ENCODE data around the gene PRPF38B. TPM values are rescaled to one million over a fixed set of nuclear protein-coding genes. Genes with fewer than 3 reads are reported as not detected.

Gene PRPF38B
- total RNA-seq, 2 experiments from 2014 or later = 85.9 to 91.2 TPM

DNA sequence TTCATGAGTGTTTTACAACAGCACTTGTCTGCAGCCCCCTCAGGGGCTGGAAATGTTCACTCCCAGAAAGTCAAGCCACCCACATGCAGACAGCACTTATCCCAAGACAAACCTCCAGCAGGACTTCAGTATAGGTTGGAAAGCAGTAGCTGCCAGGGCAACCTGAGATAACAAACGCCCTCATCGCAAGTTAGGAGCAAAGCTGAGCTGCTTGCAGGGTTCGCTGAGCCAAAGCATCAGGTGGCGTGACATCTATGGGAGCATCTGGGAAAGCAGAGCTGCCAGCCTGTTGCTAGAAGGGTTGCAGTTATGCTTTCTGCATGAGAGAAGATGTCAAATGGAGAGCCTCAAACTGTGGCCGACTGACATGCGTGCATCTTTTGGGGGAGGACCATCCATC lies 50.1 kb downstream of the PRPF38B start:
- H3K27ac Mint-ChIP-seq = no peak overlapping the region
- no peaks in the 10 kb centered on the region for H3K9me3 Mint-ChIP-seq
- POLR2A ChIA-PET = no interaction called here

GRCh38 chr1:108745980-108746381 lies 53.9 kb downstream of the PRPF38B start:
- ATAC-seq (ENCODE audit: low read depth) = no peak
- H3K4me1 Mint-ChIP-seq = peaks cover 19% of the 10 kb centered on the region
- DNase-seq = no peak
- no peaks in the 10 kb centered on the region for H3K9me3 Mint-ChIP-seq
- peaks cover 5% of the 10 kb centered on the region for H3K36me3 Mint-ChIP-seq
- H3K27ac Mint-ChIP-seq = peak overlapping the region; percentile 99
- H3K4me3 Mint-ChIP-seq = peak overlapping the region; percentile 93
- POLR2A ChIA-PET = interaction anchor here (1.9 kb wide), 1 partner anchor 53 kb away, joined by 5 read pairs; no protein-coding TSS in a partner anchor
- H3K27me3 Mint-ChIP-seq = peaks cover 15% of the 10 kb centered on the region

More for the DNA sequence above, 50.1 kb downstream of the PRPF38B start:
- H3K36me3 Mint-ChIP-seq = peaks cover 1% of the 10 kb centered on the region
- no peak overlapping the region for H3K4me3 Mint-ChIP-seq
- DNase-seq (no peak), ATAC-seq (ENCODE audit: low read depth) (no peak)
- H3K4me1 Mint-ChIP-seq = peaks cover 7% of the 10 kb centered on the region
- H3K27me3 Mint-ChIP-seq = peaks cover 23% of the 10 kb centered on the region

DNA sequence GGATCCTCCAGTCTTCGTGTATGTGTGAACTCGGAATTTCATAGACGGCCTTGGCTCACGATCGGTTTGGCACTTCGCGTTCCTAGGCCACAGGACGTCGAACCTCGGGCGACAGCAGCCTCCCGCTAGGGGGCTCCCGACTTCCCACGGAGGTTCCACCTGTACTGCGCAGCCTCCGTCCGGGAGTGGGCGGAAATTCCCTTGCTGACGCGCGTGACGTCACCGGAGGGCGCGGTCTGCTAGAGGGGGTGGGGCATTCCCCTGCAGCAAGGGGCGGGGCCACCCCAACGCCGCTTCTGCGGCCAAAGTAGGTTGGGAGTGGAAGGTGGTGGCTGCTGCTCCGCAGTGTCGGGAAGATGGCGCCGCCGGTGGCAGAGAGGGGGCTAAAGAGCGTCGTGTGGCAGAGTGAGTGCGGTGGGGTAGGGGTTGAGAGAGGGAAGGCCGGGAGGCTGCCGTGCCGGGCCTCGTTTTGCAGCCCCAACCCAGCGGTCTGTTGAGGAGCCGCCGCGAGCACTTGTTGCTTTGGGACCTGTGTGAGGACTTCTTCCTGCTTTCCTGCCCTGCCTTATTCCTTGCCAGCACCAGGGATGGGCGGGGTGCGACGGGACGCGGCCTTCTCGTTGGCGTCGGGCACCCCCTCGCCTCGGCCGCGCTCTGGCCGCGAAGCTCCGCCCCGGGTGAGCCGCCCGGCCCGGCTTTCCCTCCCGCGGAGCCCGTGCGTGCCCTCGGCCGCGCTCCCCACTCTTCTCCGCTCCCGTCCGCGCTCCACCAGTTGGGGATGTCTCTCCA lies 54.5 kb downstream of the PRPF38B start, which contains the start of gene STXBP3:
TSS of gene STXBP3 (plus strand) at position 293 of the 789 bp plus-strand sequence. CDS start at position 357, 64 bp downstream.
- Mint-ChIP-seq H3K27me3 (peaks cover 9% of the 10 kb centered on the region), H3K36me3 (peaks cover 5% of the 10 kb centered on the region), H3K4me1 (peaks cover 18% of the 10 kb centered on the region), H3K9me3 (no peaks in the 10 kb centered on the region), H3K27ac (peak within 1 kb of the TSS; percentile 99), H3K4me3 (peak within 1 kb of the TSS; percentile 93)
- peak; percentile 91 for ATAC-seq (ENCODE audit: low read depth)
- POLR2A ChIA-PET = interaction anchor here (1.0 kb wide), 1 partner anchor 55 kb away, joined by 7 read pairs; the partner anchor contains the start of gene PRPF38B
- DNase-seq = peak; percentile 100

- no peaks in the 10 kb centered on the region for H3K9me3 Mint-ChIP-seq
Observed at GRCh38 chr1:108747171-108747850, 55.2 kb downstream of the PRPF38B start.

GRCh38 chr1:108747898-108748297 lies 55.8 kb downstream of the PRPF38B start:
- POLR2A ChIA-PET = no interaction called here

More at GRCh38 chr1:108747171-108747850, 55.2 kb downstream of the PRPF38B start:
- peak overlapping the region; percentile 93 for H3K4me3 Mint-ChIP-seq
- DNase-seq (peak; percentile 40), ATAC-seq (ENCODE audit: low read depth) (no peak)
- peaks cover 7% of the 10 kb centered on the region for H3K27me3 Mint-ChIP-seq
- POLR2A ChIA-PET = interaction anchor here (1.0 kb wide), 1 partner anchor 55 kb away, joined by 7 read pairs; the partner anchor contains the start of gene PRPF38B
- peaks cover 18% of the 10 kb centered on the region for H3K4me1 Mint-ChIP-seq
- H3K27ac Mint-ChIP-seq = peak overlapping the region; percentile 94
- peaks cover 5% of the 10 kb centered on the region for H3K36me3 Mint-ChIP-seq

DNA sequence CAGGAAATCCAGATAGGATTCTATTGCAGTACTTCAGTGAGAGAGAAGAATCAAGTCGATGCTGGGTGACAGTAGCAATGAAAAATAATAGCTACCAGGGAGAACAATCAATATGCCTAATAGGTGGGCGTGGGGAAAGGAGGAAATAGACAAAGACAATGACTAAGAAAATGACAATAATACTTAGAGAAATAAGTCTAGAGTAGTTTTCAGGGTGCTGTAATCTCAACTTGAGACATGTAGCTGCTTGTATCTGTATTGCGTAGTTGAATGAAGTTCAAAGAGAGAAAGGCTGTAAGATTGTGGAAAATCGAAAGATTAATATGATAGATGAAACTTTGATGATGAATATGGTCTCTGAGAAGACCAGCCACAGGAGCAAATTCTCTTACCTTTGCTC lies 57.0 kb downstream of the PRPF38B start:
- no peak overlapping the region for H3K27ac Mint-ChIP-seq
- DNase-seq = no peak
- POLR2A ChIA-PET = no interaction called here
- no peak for ATAC-seq (ENCODE audit: low read depth)
- no peaks in the 10 kb centered on the region for H3K9me3 Mint-ChIP-seq
- H3K36me3 Mint-ChIP-seq = peaks cover 9% of the 10 kb centered on the region
- H3K4me1 Mint-ChIP-seq = peaks cover 21% of the 10 kb centered on the region
- peaks cover 4% of the 10 kb centered on the region for H3K27me3 Mint-ChIP-seq
- no peak overlapping the region for H3K4me3 Mint-ChIP-seq

More at GRCh38 chr1:108747898-108748297, 55.8 kb downstream of the PRPF38B start:
- H3K36me3 Mint-ChIP-seq = peaks cover 6% of the 10 kb centered on the region
- H3K27ac Mint-ChIP-seq = no peak overlapping the region
- H3K4me3 Mint-ChIP-seq = no peak overlapping the region
- DNase-seq (no peak), ATAC-seq (ENCODE audit: low read depth) (no peak)
- H3K27me3 Mint-ChIP-seq = peaks cover 7% of the 10 kb centered on the region
- H3K9me3 Mint-ChIP-seq = no peaks in the 10 kb centered on the region
- H3K4me1 Mint-ChIP-seq = peaks cover 21% of the 10 kb centered on the region

- Mint-ChIP-seq H3K27ac (no peak overlapping the region), H3K4me3 (no peak overlapping the region), H3K4me1 (peaks cover 22% of the 10 kb centered on the region), H3K9me3 (no peaks in the 10 kb centered on the region), H3K27me3 (no peaks in the 10 kb centered on the region), H3K36me3 (peaks cover 13% of the 10 kb centered on the region)
- no peak for ATAC-seq (ENCODE audit: low read depth)
- no peak for DNase-seq
- POLR2A ChIA-PET = interaction anchor here (0.6 kb wide), 1 partner anchor 212 kb away, joined by 4 read pairs; no protein-coding TSS in a partner anchor
Observed at GRCh38 chr1:108750476-108751181, 58.5 kb downstream of the PRPF38B start.

Other genes with a start within 250 kb of the PRPF38B start
- gene NBPF6, start 242.0 kb upstream of the PRPF38B start, total RNA-seq = not detected
- gene EEIG2, start 132.2 kb upstream of the PRPF38B start, total RNA-seq = 10 to 100 TPM; 16.5 TPM
- 10 to 100 TPM; 32.3 to 33.0 TPM for gene HENMT1, start 31.2 kb upstream of the PRPF38B start, total RNA-seq
- gene FNDC7, start 20.6 kb downstream of the PRPF38B start, total RNA-seq = not detected
- 10 to 100 TPM; 58.1 to 58.3 TPM for gene STXBP3, start 54.4 kb downstream of the PRPF38B start, total RNA-seq
- gene AKNAD1, start 164.8 kb downstream of the PRPF38B start, total RNA-seq = not detected
- 10 to 100 TPM; 27.9 to 34.2 TPM for gene GPSM2, start 184.7 kb downstream of the PRPF38B start, total RNA-seq

Data from activated naive CD8-positive, alpha-beta T cell treated with anti-CD3 and anti-CD28 coated beads, Interleukin-2, amount 10 ng/mL, durations not matched to agents 7 days and 5 days (primary cell).